Endothelial cell of umbilical vein (primary cell): ENCODE results near the gene PIF1. TPM values are rescaled to one million over a fixed set of nuclear protein-coding genes. Genes with fewer than 3 reads are reported as not detected.

Source experiments
- BruUV-seq: library from RNA; stranded (reverse); fragments of 400-500 nt; replicated peaks from 2 replicates; lab custom pipeline; 2021; lab: Mats Ljungman, UMichigan
- CTCF ChIA-PET: fragments of 300-600, 350-600 bp; sonication (Branson Sonifier 250); formaldehyde crosslinking; loops from one replicate; lab custom pipeline; 2021; ENCODE audit warnings: antibody characterized with exemption, inconsistent platforms; lab: Charles Lee
- POLR2A ChIA-PET: fragments of 300-600, 350-600 bp; sonication (Branson Sonifier 250); formaldehyde crosslinking; loops from one replicate; lab custom pipeline; 2021; ENCODE audit warnings: antibody characterized with exemption, inconsistent platforms; lab: Charles Lee
- DNase-seq: peaks from one replicate; pipeline ENCODE4 v3.0.0-alpha.2; 2011; ENCODE audit warnings: low read depth, low spot score
- FAIRE-seq: peaks from 2 replicates; lab custom pipeline; 2011; peaks lifted over from hg19 to GRCh38; lab: Jason Lieb, UNC
- H2AFZ ChIP-seq: 2 replicates; pipeline ENCODE4 v1.6.0; 2012; ENCODE audit warnings: low read depth, low read length, control low read depth, inconsistent platforms
- H3K27ac ChIP-seq: 2 replicates; pipeline ENCODE4 v1.5.1; 2011; ENCODE audit warnings: low read depth, mild to moderate bottlenecking, control low read depth, low read length, moderate library complexity; ENCODE audit not compliant: insufficient read depth
- H3K27me3 ChIP-seq, 2 experiments: 2 replicates each; pipeline versions ENCODE4 v1.6.0 to v1.6.1; 2011; ENCODE audit warnings: low read length in 2 of 2, mixed read lengths in 1 of 2; ENCODE audit not compliant: control insufficient read depth in 2 of 2, insufficient read depth in 2 of 2
- H3K36me3 ChIP-seq, 2 experiments: 2 replicates in 1 of 2; 3 replicates in 1 of 2; pipeline ENCODE4 v1.5.1; 2011; ENCODE audit warnings: low read length in 2 of 2, mild to moderate bottlenecking in 1 of 2, moderate library complexity in 1 of 2; ENCODE audit not compliant: control insufficient read depth in 2 of 2, insufficient read depth in 2 of 2; ENCODE audit errors: extremely low read depth in 1 of 2
- H3K4me1 ChIP-seq: 3 replicates; pipeline ENCODE4 v1.5.1; 2011; ENCODE audit warnings: mild to moderate bottlenecking, low read length; ENCODE audit not compliant: control insufficient read depth, insufficient read depth; ENCODE audit errors: extremely low read depth
- H3K4me2 ChIP-seq: 2 replicates; pipeline ENCODE4 v1.6.1; 2011; ENCODE audit warnings: low read length, control low read depth, mixed read lengths; ENCODE audit not compliant: insufficient read depth
- H3K4me3 ChIP-seq, 3 experiments: fragments of 200-600 bp in 1 of 3; sonication (generic), shearing (Covaris generic) in 1 of 3; replicated peaks in 1 of 3; 2 replicates each; pipeline ENCODE4 v1.5.1; 2011 to 2016; ENCODE audit warnings: control low read depth in 3 of 3, low read length in 3 of 3, mild to moderate bottlenecking in 2 of 3, inconsistent platforms in 1 of 3, low read depth in 1 of 3, moderate library complexity in 1 of 3; ENCODE audit not compliant: insufficient read depth in 1 of 3
- H3K79me2 ChIP-seq: 2 replicates; pipeline ENCODE4 v1.6.0; 2012; ENCODE audit warnings: low read length, inconsistent platforms; ENCODE audit not compliant: control insufficient read depth, insufficient read depth
- H3K9ac ChIP-seq: replicated peaks from 2 replicates; pipeline ENCODE3; 2011; ENCODE audit warnings: low read length, control low read depth; ENCODE audit not compliant: insufficient read depth; ENCODE audit errors: extremely low read depth
- H3K9me1 ChIP-seq: replicated peaks from 3 replicates; pipeline ENCODE4 v1.6.0; 2011; ENCODE audit warnings: mild to moderate bottlenecking, low read length; ENCODE audit not compliant: control insufficient read depth, insufficient read depth; ENCODE audit errors: extremely low read depth
- H3K9me3 ChIP-seq: replicated peaks from 2 replicates; pipeline ENCODE4 v1.5.1; 2012; ENCODE audit warnings: low read length, inconsistent platforms; ENCODE audit not compliant: control insufficient read depth, insufficient read depth
- H4K20me1 ChIP-seq: replicated peaks from 2 replicates; pipeline ENCODE3; 2011; ENCODE audit warnings: mild to moderate bottlenecking, low read length; ENCODE audit not compliant: control insufficient read depth, insufficient read depth; ENCODE audit errors: extremely low read depth
- CTCF ChIP-seq, 2 donors: IDR thresholded peaks; 1 replicate in 1 of 2; 2 replicates in 1 of 2; pipeline ENCODE4 v1.5.1; 2011; ENCODE audit warnings: low read length in 2 of 2, mild to moderate bottlenecking in 2 of 2, moderate library complexity in 2 of 2, control low read depth in 1 of 2, inconsistent platforms in 1 of 2, low read depth in 1 of 2; ENCODE audit not compliant: insufficient read depth in 1 of 2; ENCODE audit errors: extremely low read depth in 1 of 2
- EZH2 ChIP-seq: IDR thresholded peaks from 2 replicates; pipeline ENCODE4 v1.6.1; 2012; ENCODE audit warnings: borderline replicate concordance, low read depth, mild to moderate bottlenecking, moderate library complexity, low read length, inconsistent platforms; ENCODE audit not compliant: severe bottlenecking
- FOS ChIP-seq: IDR thresholded peaks from 2 replicates; pipeline ENCODE4 v1.6.1; 2011; ENCODE audit warnings: mild to moderate bottlenecking, low read length, moderate library complexity, borderline replicate concordance; ENCODE audit not compliant: insufficient read depth
- GATA2 ChIP-seq: IDR thresholded peaks from 2 replicates; pipeline ENCODE4 v1.7.0; 2011; ENCODE audit warnings: low read depth, mild to moderate bottlenecking, moderate library complexity, mixed read lengths, low read length; ENCODE audit not compliant: insufficient read length, insufficient read depth
- JUN ChIP-seq: IDR thresholded peaks from 2 replicates; pipeline ENCODE4 v1.6.1; 2011; ENCODE audit warnings: borderline replicate concordance, low read depth; ENCODE audit not compliant: insufficient read length, insufficient read depth
- MAX ChIP-seq: IDR thresholded peaks from 2 replicates; pipeline ENCODE4 v1.6.1; 2011; ENCODE audit not compliant: insufficient read depth, insufficient read length
- MYC ChIP-seq: IDR thresholded peaks from one replicate; pipeline ENCODE4 v1.6.1; 2011; ENCODE audit warnings: mild to moderate bottlenecking, low read depth, low read length
- POLR2A ChIP-seq: IDR thresholded peaks from 2 replicates; pipeline ENCODE4 v1.6.1; 2012; ENCODE audit warnings: low read depth, mild to moderate bottlenecking, control low read depth, low read length
- POLR2AphosphoS5 ChIP-seq: IDR thresholded peaks from 2 replicates; pipeline ENCODE4 v1.6.1; 2012; ENCODE audit warnings: low read depth, mild to moderate bottlenecking, control low read depth, low read length, moderate library complexity; ENCODE audit not compliant: insufficient read depth
- dilution Hi-C: fragments of 300-500 bp; cut with MboI; formaldehyde crosslinking; loops from one replicate; pipeline ENCODE4 v1.15.0; 2019; ENCODE audit warnings: low sequenced_read_pairs; ENCODE audit not compliant: extremely low pct_ligation_motif_present
- intact Hi-C: fragments of 100-400 bp; cut with micrococcal nuclease; formaldehyde crosslinking; loops from one replicate; pipeline ENCODE4 v1.10.0; 2022
- polyA plus RNA-seq, 4 experiments: library from polyadenylated mRNA; depleted of rRNA in 3 of 4; stranded (reverse) in 3 of 4; unstranded in 1 of 4; fragments of >200 nt; gene quantifications; 2 replicates each; pipeline versions ENCODE4 v1.2.1 to v1.2.3, GENCODE V29; 2011 to 2012; ENCODE audit warnings: missing spikeins in 1 of 4
- total RNA-seq: library from RNA; stranded (reverse); gene quantifications from 2 replicates; pipeline ENCODE4 v1.2.3, GENCODE V29; 2021

PIF1 gene
- total and polyA plus RNA-seq, 2 donors (not counting 3 experiments of a cell fraction or from before 2014, with no cell fraction given): 18.6 to 52.7 TPM

GRCh38 chr15:64858021-64858575 lies 32.7 kb upstream of the PIF1 start:
- FAIRE-seq: no peak

More at GRCh38 chr15:64858021-64858575, 32.7 kb upstream of the PIF1 start:
- DNase-seq: no peak
- Histone ChIP-seq H3K27me3 (no peaks in the 10 kb centered on the region), H3K9me1 (no peaks in the 10 kb centered on the region), H3K9ac (no peak overlapping the region), H2AFZ (no peak overlapping the region), H3K4me2 (no peak overlapping the region), H3K4me3 (no peak overlapping the region), H4K20me1 (no peaks in the 10 kb centered on the region), H3K36me3 (peaks cover 6 to 34% of the 10 kb centered on the region in 2 experiments), H3K4me1 (peaks cover 29% of the 10 kb centered on the region), H3K79me2 (peaks cover 18% of the 10 kb centered on the region), H3K9me3 (no peaks in the 10 kb centered on the region), H3K27ac (no peak overlapping the region)
- CTCF ChIA-PET: interaction anchor here (1.7 to 2.5 kb wide), 3 partner anchors 8 to 47 kb away, joined by 4 to 15 read pairs (median 5); no protein-coding TSS in a partner anchor
- TF ChIP-seq POLR2AphosphoS5: no peak
- no peak for TF ChIP-seq CTCF (IDR thresholded peaks at IDR 0.05; ENCODE audit: extremely low read depth in 1 of 2, insufficient read depth in 1 of 2, low read depth in 1 of 2, low read length in 2 of 2)
- TF ChIP-seq EZH2: no peak
- TF ChIP-seq JUN: no peak
- TF ChIP-seq FOS: no peak
- TF ChIP-seq MYC: no peak
- no peak for TF ChIP-seq POLR2A
- no peak for TF ChIP-seq MAX
- TF ChIP-seq GATA2: no peak
- intact Hi-C loops: loop anchor here (2.0 to 5.0 kb wide), 2 partner anchors 15 to 34 kb away; no protein-coding TSS in a partner anchor
- dilution Hi-C loops: no loop called here
- no TSS peak for BruUV-seq
- POLR2A ChIA-PET: interaction anchor here (0.8 kb wide), 1 partner anchor 17 kb away, joined by 3 read pairs; no protein-coding TSS in a partner anchor
